ENCODE results near the gene CCT7. TPM values are rescaled to one million over a fixed set of nuclear protein-coding genes. Genes with fewer than 3 reads are reported as not detected.

The CCT7 gene
- 280 and 380 TPM in 2 replicates for total RNA-seq

GRCh38 chr2:73233932-73234832, at the start of gene CCT7:
Gene CCT7, plus strand, starts transcription at chr2:73234308. Its CDS starts 71 bp downstream, at chr2:73234379.

GRCh38 chr2:73202156-73203054, 31.7 kb upstream of the CCT7 start, which contains the start of gene NOTO:
Gene NOTO, plus strand, starts transcription at chr2:73202574. Its CDS starts 93 bp downstream, at chr2:73202667.

GRCh38 chr2:73214120-73215035, 19.7 kb upstream of the CCT7 start, which contains the start of gene SMYD5:
Gene SMYD5, plus strand, starts transcription at chr2:73214245. Its CDS starts 22 bp downstream, at chr2:73214267.

GRCh38 chr2:73233154-73233931, 765 bp upstream of the CCT7 start, which contains the start of gene PRADC1:
Gene PRADC1, minus strand, starts transcription at chr2:73233239. Its CDS starts 79 bp downstream, at chr2:73233160.

GRCh38 chr2:73284296-73285158, 50.4 kb downstream of the CCT7 start, which contains the start of gene FBXO41:
Gene FBXO41, minus strand, starts transcription at chr2:73284478. Its CDS starts 14,848 bp downstream, at chr2:73269630.

GRCh38 chr2:73293534-73294171, 59.5 kb downstream of the CCT7 start, which contains the start of gene EGR4:
Gene EGR4, minus strand, starts transcription at chr2:73293548. Its CDS starts 231 bp downstream, at chr2:73293317.

Other genes with a start within 250 kb of the CCT7 start
- gene SFXN5, start 162.6 kb upstream of the CCT7 start, total RNA-seq, result 14.8 and 21.3 TPM in 2 replicates
- gene RAB11FIP5, start 121.4 kb upstream of the CCT7 start, total RNA-seq, result 30.9 and 58.9 TPM in 2 replicates
- gene NOTO, start 31.7 kb upstream of the CCT7 start, total RNA-seq, result not detected in 2 replicates
- gene SMYD5, start 20.1 kb upstream of the CCT7 start, total RNA-seq, result 14.0 and 26.5 TPM in 2 replicates
- 9.1 and 13.7 TPM in 2 replicates for gene PRADC1, start 1.1 kb upstream of the CCT7 start, total RNA-seq
- 1.8 and 2.4 TPM in 2 replicates for gene FBXO41, start 50.2 kb downstream of the CCT7 start, total RNA-seq
- not detected in 2 replicates for gene EGR4, start 59.2 kb downstream of the CCT7 start, total RNA-seq
- 14.6 and 23.9 TPM in 2 replicates for gene ALMS1, start 151.5 kb downstream of the CCT7 start, total RNA-seq

Data from smooth muscle cell of the umbilical artery (primary cell).